Measurements from ENCODE around the gene TP53TG3D. TPM values are rescaled to one million over a fixed set of nuclear protein-coding genes. Genes with fewer than 3 reads are reported as not detected.

TP53TG3D gene, protein sequence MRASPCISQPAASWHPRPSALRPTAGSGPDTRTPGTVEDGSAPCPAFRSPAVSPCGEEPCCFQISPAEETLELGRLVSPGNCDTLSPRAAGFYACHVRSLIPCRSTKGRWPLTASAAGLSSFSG
- 0.63 and 1.5 TPM in 2 replicates for total RNA-seq

DNA sequence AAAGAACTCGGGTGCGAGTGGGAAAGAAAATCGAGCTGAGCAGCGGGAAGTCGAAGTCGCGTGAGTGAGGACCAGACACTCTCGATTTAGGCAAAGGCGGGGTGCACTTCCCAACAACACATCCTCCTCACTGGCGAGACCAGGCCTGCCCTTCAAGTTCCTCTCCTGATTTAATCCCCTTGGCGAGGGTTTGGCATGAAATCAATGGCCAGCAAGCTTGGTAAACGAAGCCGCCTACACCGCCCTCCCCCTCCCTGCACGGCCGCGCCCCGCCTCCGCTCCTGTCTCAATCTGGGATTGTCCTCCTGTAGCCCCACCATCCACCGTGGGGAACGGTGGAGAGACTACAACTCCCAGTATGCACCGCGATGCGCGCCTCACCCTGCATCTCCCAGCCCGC lies at the start of gene TP53TG3D:
Gene TP53TG3D, plus strand, starts transcription at position 301 of the 400 bp plus-strand sequence. Its CDS starts 68 bp downstream, at position 369.

